Gastrocnemius medialis (tissue), 4 donors: ENCODE results near the gene RBMS3.

Source experiments
- POLR2A ChIP-seq, 2 donors: fragments of 450-650 bp; IDR thresholded peaks; one replicate each; pipeline ENCODE4 v1.6.1; 2017; ENCODE audit warnings: antibody characterized with exemption in 2 of 2, mild to moderate bottlenecking in 2 of 2, moderate library complexity in 2 of 2
- TF ChIP-seq, protein P1 (sequence below), 5 experiments: fragments of 450-650 bp in 3 of 5; fragments of 200-600 bp in 2 of 5; sonication (generic) in 2 of 5; IDR thresholded peaks in 4 of 5; conservative IDR thresholded peaks in 1 of 5; 1 replicate in 4 of 5; 2 replicates in 1 of 5; pipeline ENCODE4 v1.5.1; 2016 to 2019; ENCODE audit warnings: antibody characterized with exemption in 5 of 5, mild to moderate bottlenecking in 3 of 5, moderate library complexity in 3 of 5

DNA sequence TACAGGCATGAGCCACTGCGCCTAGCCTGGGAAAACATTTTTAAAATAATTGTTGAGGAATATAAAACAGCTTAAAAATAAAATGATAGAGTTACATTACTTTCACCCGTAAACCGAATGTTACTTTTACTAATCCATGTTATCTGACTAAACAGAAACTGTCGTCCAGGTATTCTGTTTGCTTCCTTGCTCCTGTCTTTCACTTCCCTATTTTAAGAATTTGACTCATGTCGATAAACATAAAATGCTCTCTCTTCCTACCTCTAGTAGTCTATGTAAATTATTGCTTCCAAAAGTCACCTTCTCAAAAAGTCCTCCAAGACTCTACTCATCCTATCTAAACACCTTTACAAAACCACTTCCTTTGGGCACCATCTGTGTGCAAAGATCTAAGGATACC, 216.4 kb downstream of the RBMS3 start:
- TF ChIP-seq, protein P1, sequence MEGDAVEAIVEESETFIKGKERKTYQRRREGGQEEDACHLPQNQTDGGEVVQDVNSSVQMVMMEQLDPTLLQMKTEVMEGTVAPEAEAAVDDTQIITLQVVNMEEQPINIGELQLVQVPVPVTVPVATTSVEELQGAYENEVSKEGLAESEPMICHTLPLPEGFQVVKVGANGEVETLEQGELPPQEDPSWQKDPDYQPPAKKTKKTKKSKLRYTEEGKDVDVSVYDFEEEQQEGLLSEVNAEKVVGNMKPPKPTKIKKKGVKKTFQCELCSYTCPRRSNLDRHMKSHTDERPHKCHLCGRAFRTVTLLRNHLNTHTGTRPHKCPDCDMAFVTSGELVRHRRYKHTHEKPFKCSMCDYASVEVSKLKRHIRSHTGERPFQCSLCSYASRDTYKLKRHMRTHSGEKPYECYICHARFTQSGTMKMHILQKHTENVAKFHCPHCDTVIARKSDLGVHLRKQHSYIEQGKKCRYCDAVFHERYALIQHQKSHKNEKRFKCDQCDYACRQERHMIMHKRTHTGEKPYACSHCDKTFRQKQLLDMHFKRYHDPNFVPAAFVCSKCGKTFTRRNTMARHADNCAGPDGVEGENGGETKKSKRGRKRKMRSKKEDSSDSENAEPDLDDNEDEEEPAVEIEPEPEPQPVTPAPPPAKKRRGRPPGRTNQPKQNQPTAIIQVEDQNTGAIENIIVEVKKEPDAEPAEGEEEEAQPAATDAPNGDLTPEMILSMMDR (IDR thresholded peaks at IDR 0.05 in 4 of 5, conservative IDR thresholded peaks at IDR 0.05 in 1 of 5), result no peak
- no peak for TF ChIP-seq POLR2A (IDR thresholded peaks at IDR 0.05)
